ENCODE results near the gene ITPK1.

Gene ITPK1

DNA sequence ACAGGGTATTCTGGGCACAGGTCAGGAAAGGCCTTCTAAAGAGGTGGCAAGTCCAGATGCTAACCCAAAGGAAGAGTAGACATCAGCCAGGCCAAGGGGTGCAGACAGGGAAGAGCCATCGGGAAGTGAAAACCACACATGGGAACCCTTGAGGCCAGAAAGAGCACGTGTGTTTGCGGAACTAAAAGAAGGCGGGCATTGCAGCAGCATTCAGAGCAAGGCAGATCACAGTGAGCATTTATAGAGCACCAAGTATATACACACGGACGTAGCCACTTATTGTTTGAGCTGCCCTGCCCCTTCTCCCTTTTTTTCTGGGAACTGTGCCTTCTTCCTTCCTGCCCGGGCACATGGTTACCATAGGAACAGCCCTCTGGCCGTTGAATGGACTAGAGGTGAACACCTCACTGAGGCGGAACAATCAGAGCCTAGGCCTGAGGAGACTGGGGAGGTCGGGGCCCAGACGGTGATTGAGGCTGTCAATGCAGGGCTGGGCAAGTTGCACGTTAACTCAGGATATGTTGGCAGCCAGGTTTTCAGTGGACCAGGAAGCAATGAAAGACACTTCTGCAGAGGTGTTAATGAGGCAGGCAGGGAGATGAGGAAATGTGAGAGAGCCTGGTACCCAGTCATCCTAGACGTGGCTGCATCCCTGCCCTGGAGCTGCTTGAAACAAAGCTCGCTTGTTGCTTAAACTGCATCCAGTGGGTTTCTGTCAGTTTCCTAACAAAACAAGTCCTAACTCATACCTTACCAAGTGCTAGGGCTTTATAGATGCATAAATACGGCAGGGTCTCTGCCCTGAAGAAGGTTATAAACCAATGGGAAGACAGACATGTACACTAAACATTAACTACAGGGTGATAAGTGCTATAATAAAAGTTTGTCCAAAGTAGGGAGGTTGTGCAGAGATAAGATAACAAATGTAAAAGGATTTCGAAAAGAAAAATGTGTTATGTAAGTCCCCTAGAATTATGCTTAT is 34.8 kb upstream of the ITPK1 start:
- Histone ChIP-seq H3K27ac (ENCODE audit: low read length) (no peak overlapping the region), H2AFZ (ENCODE audit: low read depth, low read length) (no peak overlapping the region)
- TF ChIP-seq EZH2phosphoT487 (IDR thresholded peaks at IDR 0.05; ENCODE audit: low read depth) = no peak
- no peak for TF ChIP-seq CTCF (IDR thresholded peaks at IDR 0.05; ENCODE audit: low read depth, low read length)

DNA sequence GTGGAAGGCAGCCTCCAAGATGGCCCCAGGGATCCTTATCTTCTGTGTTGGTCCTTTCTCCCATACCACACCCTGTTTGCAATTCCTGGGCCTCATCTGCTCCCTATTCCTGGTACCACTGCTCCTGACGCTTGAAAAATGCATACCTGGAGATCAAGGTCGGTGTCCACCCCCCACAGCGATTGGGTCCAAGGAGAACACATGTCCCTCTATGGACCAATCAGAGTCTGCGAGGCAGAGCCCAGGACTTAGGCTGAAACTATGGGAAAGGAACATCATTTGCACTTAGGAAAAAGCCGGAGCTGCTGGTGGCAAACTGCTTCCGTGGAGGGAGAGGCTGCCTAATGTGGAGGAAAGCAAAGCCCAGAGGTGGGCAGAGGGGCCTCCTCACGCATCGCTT is 33.3 kb upstream of the ITPK1 start:
- no peak overlapping the region for H3K4me2 ChIP-seq (ENCODE audit: low read length)
- H3K9me3 ChIP-seq (ENCODE audit: insufficient read depth, low read length) = no peaks in the 10 kb centered on the region
- TF ChIP-seq EZH2phosphoT487 (IDR thresholded peaks at IDR 0.05; ENCODE audit: low read depth) = no peak
- no peak for TF ChIP-seq CTCF (IDR thresholded peaks at IDR 0.05; ENCODE audit: low read depth, low read length)

More for the DNA sequence above, 34.8 kb upstream of the ITPK1 start:
- no peaks in the 10 kb centered on the region for H3K79me2 ChIP-seq (ENCODE audit: low read length)
- H3K9me3 ChIP-seq (ENCODE audit: insufficient read depth, low read length) = no peaks in the 10 kb centered on the region
- H3K4me2 ChIP-seq (ENCODE audit: low read length) = peak overlapping the region; percentile 27; the same call in 1 of the 2 replicates
- H3K4me3 ChIP-seq (ENCODE audit: low read length) = no peak overlapping the region
- no peak overlapping the region for H3K9ac ChIP-seq (ENCODE audit: low read length)
- H3K36me3 ChIP-seq (replicated peaks; ENCODE audit: low read depth, low read length) = no peaks in the 10 kb centered on the region
- no peaks in the 10 kb centered on the region; the same call in 1 of the 2 replicates for H3K27me3 ChIP-seq (ENCODE audit: low read depth, low read length)
- peaks cover 17% of the 10 kb centered on the region for H3K4me1 ChIP-seq (ENCODE audit: low read length)
- H4K20me1 ChIP-seq (ENCODE audit: insufficient read depth, low read length) = no peaks in the 10 kb centered on the region

DNA sequence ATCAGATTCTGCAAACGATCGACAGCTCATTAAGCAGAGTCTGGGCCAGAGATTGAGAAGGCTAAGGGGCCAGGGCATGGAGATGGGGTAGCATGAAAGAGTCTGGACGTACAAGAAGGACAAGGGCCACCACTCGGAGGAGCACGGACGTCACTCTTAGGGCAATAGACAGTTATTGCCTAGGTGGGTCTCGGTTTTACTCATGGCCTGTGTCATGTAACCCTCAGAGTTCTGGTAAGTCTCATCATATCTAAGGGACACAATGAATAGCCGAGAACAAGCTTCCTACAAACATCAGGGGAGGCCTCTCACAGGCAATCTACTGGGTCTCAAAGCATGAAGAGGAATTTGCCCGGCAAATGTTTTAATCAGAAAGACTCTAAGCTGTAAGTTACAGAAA is 30.4 kb upstream of the ITPK1 start:
- no peak overlapping the region for H3K4me3 ChIP-seq (ENCODE audit: low read length)
- no peaks in the 10 kb centered on the region for H3K79me2 ChIP-seq (ENCODE audit: low read length)
- H3K4me1 ChIP-seq (ENCODE audit: low read length) = peaks cover 17% of the 10 kb centered on the region
- TF ChIP-seq CTCF (IDR thresholded peaks at IDR 0.05; ENCODE audit: low read depth, low read length) (no peak), EZH2phosphoT487 (IDR thresholded peaks at IDR 0.05; ENCODE audit: low read depth) (no peak)
- H3K4me2 ChIP-seq (ENCODE audit: low read length) = peak overlapping the region; percentile 17; the same call in 1 of the 2 replicates
- no peaks in the 10 kb centered on the region; the same call in 1 of the 2 replicates for H3K27me3 ChIP-seq (ENCODE audit: low read depth, low read length)
- H3K27ac ChIP-seq (ENCODE audit: low read length) = no peak overlapping the region
- no peak overlapping the region for H3K9ac ChIP-seq (ENCODE audit: low read length)
- no peaks in the 10 kb centered on the region for H3K9me3 ChIP-seq (ENCODE audit: insufficient read depth, low read length)
- H3K36me3 ChIP-seq (replicated peaks; ENCODE audit: low read depth, low read length) = no peaks in the 10 kb centered on the region
- no peak overlapping the region for H2AFZ ChIP-seq (ENCODE audit: low read depth, low read length)
- no peaks in the 10 kb centered on the region for H4K20me1 ChIP-seq (ENCODE audit: insufficient read depth, low read length)

More for the DNA sequence above, 33.3 kb upstream of the ITPK1 start:
- H3K9ac ChIP-seq (ENCODE audit: low read length) = no peak overlapping the region
- H3K4me1 ChIP-seq (ENCODE audit: low read length) = peaks cover 17% of the 10 kb centered on the region
- no peaks in the 10 kb centered on the region; the same call in 1 of the 2 replicates for H3K27me3 ChIP-seq (ENCODE audit: low read depth, low read length)
- H3K36me3 ChIP-seq (replicated peaks; ENCODE audit: low read depth, low read length) = no peaks in the 10 kb centered on the region
- no peaks in the 10 kb centered on the region for H4K20me1 ChIP-seq (ENCODE audit: insufficient read depth, low read length)
- H3K27ac ChIP-seq (ENCODE audit: low read length) = no peak overlapping the region
- no peak overlapping the region for H2AFZ ChIP-seq (ENCODE audit: low read depth, low read length)
- no peak overlapping the region for H3K4me3 ChIP-seq (ENCODE audit: low read length)
- H3K79me2 ChIP-seq (ENCODE audit: low read length) = no peaks in the 10 kb centered on the region
